Measurements from ENCODE around the gene ARHGAP6.

ARHGAP6 gene

GRCh38 chrX:11108253-11108941, 557.3 kb downstream of the ARHGAP6 start:
- no peak for DNase-seq (ENCODE audit: low spot score)

GRCh38 chrX:11105080-11105479, 560.6 kb downstream of the ARHGAP6 start:
- no peak for DNase-seq (ENCODE audit: low spot score)

- DNase-seq (ENCODE audit: low spot score): no peak
Observed at GRCh38 chrX:11103751-11104150, 562.0 kb downstream of the ARHGAP6 start.

- no peak for DNase-seq (ENCODE audit: low spot score)
Observed at GRCh38 chrX:11103006-11103405, 562.7 kb downstream of the ARHGAP6 start.

- no peak for DNase-seq (ENCODE audit: low spot score)
Observed at GRCh38 chrX:11100281-11101035, 565.3 kb downstream of the ARHGAP6 start.

- DNase-seq (ENCODE audit: low spot score): no peak
Observed at GRCh38 chrX:11099465-11099864, 566.3 kb downstream of the ARHGAP6 start.

GRCh38 chrX:11097933-11098332, 567.8 kb downstream of the ARHGAP6 start:
- DNase-seq (ENCODE audit: low spot score): no peak

- DNase-seq (ENCODE audit: low spot score): no peak
Observed at GRCh38 chrX:11089802-11090201, 575.9 kb downstream of the ARHGAP6 start.
